Measurements from ENCODE around the gene MOCS3.

MOCS3 gene

DNA sequence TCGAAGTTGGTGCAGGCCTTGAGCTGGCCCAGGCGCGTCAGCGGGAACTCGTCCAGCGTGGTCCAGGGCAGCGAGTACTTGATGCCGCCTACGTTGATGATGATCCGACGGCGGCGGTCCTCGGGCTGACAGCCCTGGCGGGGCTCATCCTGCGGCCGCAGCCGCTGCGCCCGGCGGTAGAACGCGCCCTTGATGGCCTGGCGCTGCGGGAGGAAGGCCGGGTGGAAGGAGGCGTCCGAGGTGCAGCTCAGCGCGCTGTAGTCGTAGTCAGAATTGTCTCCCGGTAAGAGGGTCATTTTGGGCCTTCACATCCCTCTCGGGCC is 51.4 kb downstream of the MOCS3 start:
- Mint-ChIP-seq H3K36me3 (no peaks in the 10 kb centered on the region), H3K27me3 (peaks cover 7% of the 10 kb centered on the region), H3K27ac (no peak overlapping the region), H3K9me3 (no peaks in the 10 kb centered on the region), H3K4me1 (no peaks in the 10 kb centered on the region), H3K4me3 (no peak overlapping the region)

- H3K9me3 Mint-ChIP-seq: no peaks in the 10 kb centered on the region
- H3K27ac Mint-ChIP-seq: no peak overlapping the region
- H3K27me3 Mint-ChIP-seq: peaks cover 4% of the 10 kb centered on the region
- no peaks in the 10 kb centered on the region for H3K36me3 Mint-ChIP-seq
- H3K4me1 Mint-ChIP-seq: no peaks in the 10 kb centered on the region
- no peak overlapping the region for H3K4me3 Mint-ChIP-seq
Observed at GRCh38 chr20:51010932-51011331, 52.3 kb downstream of the MOCS3 start.

- Mint-ChIP-seq H3K4me3 (no peak overlapping the region), H3K36me3 (no peaks in the 10 kb centered on the region), H3K9me3 (no peaks in the 10 kb centered on the region), H3K27ac (no peak overlapping the region), H3K27me3 (peaks cover 4% of the 10 kb centered on the region), H3K4me1 (no peaks in the 10 kb centered on the region)
Observed at GRCh38 chr20:51011479-51011878, 52.9 kb downstream of the MOCS3 start.

- Mint-ChIP-seq H3K4me3 (no peak overlapping the region), H3K36me3 (no peaks in the 10 kb centered on the region), H3K27ac (no peak overlapping the region), H3K4me1 (no peaks in the 10 kb centered on the region), H3K9me3 (no peaks in the 10 kb centered on the region), H3K27me3 (peaks cover 6% of the 10 kb centered on the region)
Observed at GRCh38 chr20:51012357-51012756, 53.7 kb downstream of the MOCS3 start.
